GM18909 (cell line): ENCODE measurements around the gene NFIC.

Source experiments
- ATAC-seq: cut with Tn5 transposase; IDR thresholded peaks from one replicate; pipeline ENCODE4 v1.9.1; 2021; ENCODE audit warnings: mild to moderate bottlenecking; ENCODE audit not compliant: unreplicated experiment, poor library complexity

NFIC gene

GRCh38 chr19:3462991-3463713 lies 96.8 kb downstream of the NFIC start:
- no peak for ATAC-seq

- no peak for ATAC-seq
These were observed 97.6 kb downstream of the NFIC start for GRCh38 chr19:3463714-3464586.

- no peak for ATAC-seq
These were observed 98.3 kb downstream of the NFIC start for GRCh38 chr19:3464587-3465235.

DNA sequence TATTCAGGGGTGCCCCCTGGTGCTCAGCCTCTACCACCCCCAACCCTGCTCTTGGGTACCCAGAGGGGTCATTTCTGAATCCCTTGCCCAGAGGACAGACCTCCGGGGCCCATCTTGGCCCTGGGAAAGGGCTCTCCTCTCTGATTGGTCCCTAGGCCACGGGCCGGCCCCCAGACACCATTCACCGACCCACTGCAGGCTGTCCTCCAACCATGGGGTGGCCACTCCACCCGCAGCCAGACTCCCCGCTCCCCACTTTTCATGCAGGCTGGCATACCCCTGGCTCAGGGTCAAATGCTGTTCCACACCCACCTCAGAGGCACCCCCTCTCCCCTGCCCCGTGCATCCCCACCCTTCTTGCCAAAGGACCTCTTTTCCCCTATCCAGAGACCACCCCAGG lies 99.2 kb downstream of the NFIC start:
- no peak for ATAC-seq

DNA sequence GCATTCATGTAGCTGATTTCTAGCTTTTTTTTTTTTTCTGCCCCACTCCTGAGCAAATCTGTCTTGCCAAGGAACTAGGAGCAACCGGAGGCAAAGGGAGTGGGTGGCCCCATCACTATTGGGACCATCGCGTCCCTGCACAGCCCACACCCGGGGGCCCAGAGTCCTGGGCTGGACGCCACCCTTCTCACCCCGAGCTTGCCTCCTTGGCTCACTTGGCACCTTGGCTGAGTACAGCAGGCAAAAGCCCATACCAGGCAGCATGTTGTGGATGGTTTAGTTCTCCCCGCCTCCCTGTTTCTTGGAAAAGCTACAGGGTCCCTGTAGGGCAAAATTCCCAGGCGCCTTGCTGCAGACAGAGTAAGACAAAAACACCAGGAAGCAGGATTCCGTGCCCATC lies 100.3 kb downstream of the NFIC start:
- ATAC-seq: no peak

GRCh38 chr19:3467437-3468198 lies 101.2 kb downstream of the NFIC start:
- no peak for ATAC-seq

DNA sequence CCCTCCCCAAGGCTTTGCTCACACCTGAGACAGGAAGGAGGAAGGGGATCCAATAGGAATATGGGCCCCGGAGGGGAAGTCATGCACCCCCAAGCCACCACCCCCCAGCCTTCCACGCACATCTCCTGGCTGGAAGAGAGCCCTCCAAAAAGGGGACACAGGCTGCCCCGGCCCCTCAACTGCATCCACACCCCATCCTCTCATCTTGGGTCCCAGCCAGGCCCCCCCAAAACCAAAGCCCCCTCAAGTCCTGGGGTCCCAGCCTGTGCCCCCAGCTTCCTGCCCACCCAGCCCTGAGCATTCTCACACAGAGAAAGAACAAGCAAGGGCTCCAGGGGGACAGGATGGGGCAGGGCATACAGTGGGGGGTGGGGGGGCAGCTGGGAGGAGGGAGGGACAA lies 101.8 kb downstream of the NFIC start:
- ATAC-seq: no peak

GRCh38 chr19:3469638-3470499 lies 103.5 kb downstream of the NFIC start:
- ATAC-seq: no peak

DNA sequence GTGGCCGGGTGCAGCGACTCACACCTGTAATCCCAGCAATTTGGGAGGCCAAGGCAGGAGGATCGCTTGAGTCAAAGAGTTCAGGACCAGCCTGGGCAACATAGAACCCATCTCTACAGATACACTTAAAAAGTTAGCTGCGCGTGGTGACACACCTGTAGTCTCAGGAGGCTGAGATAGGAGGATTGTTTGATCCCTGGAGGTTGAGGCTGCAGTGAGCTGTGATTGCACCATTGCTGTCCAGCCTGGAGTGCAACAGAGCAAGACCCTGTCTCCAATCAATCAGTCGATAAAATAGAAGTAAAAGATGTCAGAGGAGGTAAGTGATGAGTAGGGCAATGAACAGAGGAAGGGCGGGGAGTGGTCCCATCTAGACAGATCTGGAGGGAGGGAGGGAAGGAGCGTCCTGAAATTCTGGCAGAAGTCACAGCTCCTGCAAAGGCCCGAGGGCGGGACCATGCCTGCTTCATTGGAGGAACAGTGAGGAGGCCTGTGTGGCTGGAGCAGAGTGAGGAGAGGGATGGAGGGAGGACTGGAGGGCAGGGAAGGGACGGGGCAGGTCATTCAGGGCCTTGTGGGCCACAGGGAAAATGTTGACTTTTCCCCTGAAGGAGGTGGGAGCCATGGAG lies 104.2 kb downstream of the NFIC start:
- no peak for ATAC-seq

DNA sequence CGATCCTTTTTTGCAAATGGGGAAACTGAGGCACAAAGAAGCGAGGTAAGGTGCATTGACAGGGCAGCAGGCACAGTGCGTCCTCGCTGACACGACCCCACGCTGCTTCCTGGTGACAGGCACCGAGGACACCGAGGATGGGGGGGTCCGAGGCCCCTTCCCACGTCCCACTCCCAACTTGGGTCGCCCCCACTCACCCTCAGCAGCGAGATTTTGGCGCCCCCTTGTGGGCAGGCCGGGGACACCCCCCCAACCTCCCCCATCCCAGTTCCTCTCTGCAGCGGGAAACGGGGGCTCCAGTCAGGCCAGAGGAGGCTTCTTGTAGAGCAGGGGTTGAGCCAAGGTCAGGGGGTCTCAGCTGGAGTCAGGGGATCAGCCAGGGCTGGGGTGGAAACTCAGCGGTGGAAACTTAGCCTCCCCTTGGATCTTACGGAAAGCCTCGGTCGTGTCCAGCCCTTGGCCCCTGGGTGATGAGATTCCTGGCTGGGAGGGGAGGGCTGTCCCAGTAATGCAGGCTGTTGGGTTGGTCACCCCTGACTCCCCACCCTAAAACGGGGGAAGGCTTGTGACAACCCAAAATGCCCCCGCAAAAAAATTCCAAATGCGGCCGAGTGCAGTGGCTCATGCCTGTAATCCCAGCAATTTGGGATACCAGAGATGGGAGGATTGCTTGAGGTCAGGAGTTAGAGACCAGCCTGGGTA lies 105.7 kb downstream of the NFIC start:
- ATAC-seq: no peak

GRCh38 chr19:3474010-3474409 lies 107.6 kb downstream of the NFIC start:
- ATAC-seq: no peak

DNA sequence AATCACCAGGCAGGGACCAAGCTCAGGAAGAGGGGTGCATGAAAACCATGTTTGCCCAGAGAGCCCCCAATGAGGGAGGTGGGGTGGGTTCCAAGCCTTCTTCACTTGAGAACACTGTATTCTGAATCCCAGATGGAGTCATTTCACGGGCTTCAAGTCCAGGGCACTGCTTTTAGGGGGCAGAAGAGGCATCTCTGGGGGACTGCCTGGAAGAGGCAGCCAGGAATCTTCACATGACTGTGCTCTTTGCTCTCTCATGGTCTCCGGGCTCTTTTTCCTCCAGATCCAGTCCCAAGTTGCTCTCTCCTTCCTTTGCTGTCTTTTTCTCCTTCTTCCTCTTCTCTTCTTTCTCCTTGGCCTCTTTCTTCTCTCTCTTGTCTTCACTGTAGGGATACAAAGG lies 108.2 kb downstream of the NFIC start:
- ATAC-seq: no peak

DNA sequence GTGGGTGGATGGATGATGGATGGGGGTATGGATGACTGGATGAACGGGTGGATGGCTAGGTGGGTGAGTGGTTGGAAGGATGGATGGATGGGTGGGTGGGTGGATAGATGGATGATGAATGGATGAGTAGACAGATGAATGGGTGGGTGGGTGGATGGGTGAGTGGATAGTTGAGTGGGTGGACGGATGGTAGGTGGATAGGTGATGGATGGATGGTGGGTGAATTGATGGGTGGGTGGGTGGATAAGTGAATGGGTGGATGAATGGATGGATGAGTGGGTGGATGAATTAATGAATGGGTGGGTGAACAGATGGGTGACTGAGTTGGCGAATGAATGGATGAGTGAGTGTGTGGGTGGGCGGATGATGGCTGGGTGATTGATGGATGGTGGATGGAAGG lies 109.1 kb downstream of the NFIC start:
- no peak for ATAC-seq

DNA sequence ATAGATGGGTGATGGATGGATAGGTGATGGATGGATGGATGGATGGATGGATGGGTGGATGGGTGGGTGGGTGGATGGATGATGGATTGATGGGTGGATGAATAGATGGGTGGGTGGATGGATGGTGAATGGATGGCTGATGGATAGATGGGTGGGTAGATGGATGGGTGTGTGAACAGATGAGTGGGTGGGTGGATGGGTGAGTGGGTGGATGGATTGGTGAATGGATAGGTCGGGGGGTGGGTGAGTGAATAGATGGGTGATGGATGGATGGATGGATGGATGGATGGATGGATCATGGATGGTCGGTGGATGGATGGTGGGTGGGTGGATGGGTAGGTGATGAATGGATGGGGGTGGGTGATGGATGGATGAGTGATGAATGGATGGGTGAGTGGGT lies 110.4 kb downstream of the NFIC start:
- ATAC-seq: no peak

- ATAC-seq: no peak
These were observed 111.1 kb downstream of the NFIC start for GRCh38 chr19:3477506-3477905.

- ATAC-seq: no peak
These were observed 111.6 kb downstream of the NFIC start for GRCh38 chr19:3477951-3478350.

GRCh38 chr19:3478409-3479176 lies 112.2 kb downstream of the NFIC start:
- ATAC-seq: no peak
